GM19099 (cell line): ENCODE data around the gene TMEM132C.

Experiments
- POLR2A ChIP-seq: IDR thresholded peaks from 3 replicates; pipeline ENCODE4 v1.6.1; 2011; ENCODE audit warnings: low read depth; ENCODE audit not compliant: insufficient read length; ENCODE audit errors: extremely low read depth

TMEM132C gene

GRCh38 chr12:128567730-128568129, 300.8 kb downstream of the TMEM132C start:
- no peak for TF ChIP-seq POLR2A

GRCh38 chr12:128570191-128571065, 303.5 kb downstream of the TMEM132C start:
- TF ChIP-seq POLR2A: no peak

- no peak for TF ChIP-seq POLR2A
Observed at GRCh38 chr12:128571906-128572810, 305.2 kb downstream of the TMEM132C start.

GRCh38 chr12:128573907-128574306, 306.9 kb downstream of the TMEM132C start:
- no peak for TF ChIP-seq POLR2A

- no peak for TF ChIP-seq POLR2A
Observed at GRCh38 chr12:128578045-128578444, 311.1 kb downstream of the TMEM132C start.

GRCh38 chr12:128581321-128581761, 314.4 kb downstream of the TMEM132C start:
- TF ChIP-seq POLR2A: no peak

- TF ChIP-seq POLR2A: no peak
Observed at GRCh38 chr12:128583453-128583852, 316.5 kb downstream of the TMEM132C start.

- TF ChIP-seq POLR2A: no peak
Observed at GRCh38 chr12:128586451-128587029, 319.6 kb downstream of the TMEM132C start.

- no peak for TF ChIP-seq POLR2A
Observed at GRCh38 chr12:128587918-128588317, 320.9 kb downstream of the TMEM132C start.

- no peak for TF ChIP-seq POLR2A
Observed at GRCh38 chr12:128592220-128592744, 325.3 kb downstream of the TMEM132C start.

GRCh38 chr12:128594521-128594920, 327.6 kb downstream of the TMEM132C start:
- no peak for TF ChIP-seq POLR2A

GRCh38 chr12:128595609-128596008, 328.6 kb downstream of the TMEM132C start:
- TF ChIP-seq POLR2A: no peak

GRCh38 chr12:128600886-128601285, 333.9 kb downstream of the TMEM132C start:
- no peak for TF ChIP-seq POLR2A

- TF ChIP-seq POLR2A: no peak
Observed at GRCh38 chr12:128603573-128604115, 336.7 kb downstream of the TMEM132C start.

- no peak for TF ChIP-seq POLR2A
Observed at GRCh38 chr12:128606051-128606450, 339.1 kb downstream of the TMEM132C start.
